ENCODE data around the gene LRP2.

- TF ChIP-seq CTCF (IDR thresholded peaks at IDR 0.05; ENCODE audit: low read length) (no peak), EZH2 (optimal IDR thresholded peaks at IDR 0.05; ENCODE audit: low read depth, low read length) (no peak)
Measured at GRCh38 chr2:169298007-169298406, 64.3 kb downstream of the LRP2 start.

Data from MM.1S (cell line).